Neuron (in vitro differentiated cells): Measurements from ENCODE around the gene ZNF19.

Source experiments
- H2AFZ ChIP-seq: one replicate; pipeline ENCODE4 v1.6.1; 2013; ENCODE audit warnings: low read depth, mild to moderate bottlenecking, inconsistent platforms, low read length, moderate library complexity
- H3K27me3 ChIP-seq: one replicate; pipeline ENCODE4 v1.6.1; 2013; ENCODE audit warnings: low read length; ENCODE audit not compliant: insufficient read depth
- H3K36me3 ChIP-seq: one replicate; pipeline ENCODE4 v1.6.1; 2013; ENCODE audit warnings: low read length; ENCODE audit not compliant: insufficient read depth
- H3K4me1 ChIP-seq: one replicate; pipeline ENCODE4 v1.6.1; 2013; ENCODE audit warnings: low read length; ENCODE audit not compliant: insufficient read depth
- H3K4me3 ChIP-seq: 2 replicates; pipeline ENCODE4 v1.5.1; 2013; ENCODE audit warnings: mild to moderate bottlenecking, low read length, moderate library complexity
- H3K9me3 ChIP-seq: one replicate; pipeline ENCODE4 v1.6.1; 2013; ENCODE audit warnings: low read length

ZNF19 gene

DNA sequence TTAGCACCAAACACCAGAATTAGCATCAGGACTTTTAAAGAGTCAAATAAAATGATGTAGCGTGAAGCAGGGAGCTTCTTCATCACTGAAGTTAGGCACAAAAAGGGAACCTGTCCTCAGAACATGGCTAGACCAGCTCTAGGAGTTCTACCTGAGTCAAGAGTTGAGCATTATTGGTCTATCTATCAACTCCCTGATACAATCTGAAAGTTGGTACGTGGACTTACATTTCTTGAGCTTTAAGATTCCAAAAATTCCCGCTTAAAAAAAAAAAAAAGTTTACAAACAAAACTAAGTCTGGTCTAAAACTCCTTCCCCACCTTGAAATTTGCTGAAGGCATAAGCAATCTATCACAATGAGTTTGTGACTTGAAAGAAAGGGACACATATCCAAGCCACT lies 59.5 kb downstream of the ZNF19 start:
- no peak overlapping the region for H3K4me3 ChIP-seq
- no peaks in the 10 kb centered on the region for H3K36me3 ChIP-seq
- H3K4me1 ChIP-seq, result peaks cover 3% of the 10 kb centered on the region
- H2AFZ ChIP-seq, result no peak overlapping the region
- no peaks in the 10 kb centered on the region for H3K9me3 ChIP-seq
- H3K27me3 ChIP-seq, result peaks cover 9% of the 10 kb centered on the region

DNA sequence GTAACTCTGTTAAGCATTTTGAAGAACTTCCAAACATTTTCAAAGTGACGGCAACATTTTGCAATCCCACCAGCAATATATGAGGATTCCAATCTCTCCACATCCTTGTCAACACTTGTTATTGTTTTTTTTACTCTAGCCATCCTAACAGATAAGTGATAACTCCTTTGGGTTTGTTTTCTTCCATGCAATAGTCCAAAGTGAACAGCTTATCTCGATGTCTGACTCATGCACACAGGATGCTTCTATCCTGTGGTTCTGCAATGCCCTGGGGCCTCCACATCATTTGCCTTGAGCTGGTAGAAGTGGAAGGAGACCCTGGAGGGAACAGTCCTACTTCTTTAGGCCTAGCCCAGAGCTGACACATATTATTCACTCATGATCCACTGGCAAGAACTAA lies 60.2 kb downstream of the ZNF19 start:
- peaks cover 3% of the 10 kb centered on the region for H3K4me1 ChIP-seq
- H3K9me3 ChIP-seq, result no peaks in the 10 kb centered on the region
- no peak overlapping the region for H3K4me3 ChIP-seq
- no peaks in the 10 kb centered on the region for H3K36me3 ChIP-seq
- H2AFZ ChIP-seq, result no peak overlapping the region
- peaks cover 16% of the 10 kb centered on the region for H3K27me3 ChIP-seq

DNA sequence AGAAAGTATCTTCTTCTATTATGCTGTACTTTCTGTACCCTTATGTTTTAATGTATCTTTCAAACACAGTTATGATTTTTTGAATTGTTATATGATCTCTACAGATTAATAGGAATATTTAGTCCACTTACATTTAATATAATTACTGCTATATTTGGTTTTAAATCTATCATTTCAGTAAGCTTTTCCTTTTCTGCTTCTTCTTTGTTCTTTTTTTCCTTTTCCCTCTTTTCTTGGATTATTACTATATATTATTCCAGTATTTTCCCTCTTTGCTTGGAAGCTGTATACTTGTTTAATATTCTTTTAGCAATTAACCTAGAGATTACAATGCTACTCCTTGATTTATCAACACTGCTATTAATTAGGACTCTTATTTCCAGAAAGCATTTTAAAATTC lies 60.7 kb downstream of the ZNF19 start:
- Histone ChIP-seq H3K9me3 (no peaks in the 10 kb centered on the region), H3K36me3 (no peaks in the 10 kb centered on the region), H3K4me1 (peaks cover 3% of the 10 kb centered on the region), H3K4me3 (no peak overlapping the region), H3K27me3 (peaks cover 16% of the 10 kb centered on the region), H2AFZ (no peak overlapping the region)

DNA sequence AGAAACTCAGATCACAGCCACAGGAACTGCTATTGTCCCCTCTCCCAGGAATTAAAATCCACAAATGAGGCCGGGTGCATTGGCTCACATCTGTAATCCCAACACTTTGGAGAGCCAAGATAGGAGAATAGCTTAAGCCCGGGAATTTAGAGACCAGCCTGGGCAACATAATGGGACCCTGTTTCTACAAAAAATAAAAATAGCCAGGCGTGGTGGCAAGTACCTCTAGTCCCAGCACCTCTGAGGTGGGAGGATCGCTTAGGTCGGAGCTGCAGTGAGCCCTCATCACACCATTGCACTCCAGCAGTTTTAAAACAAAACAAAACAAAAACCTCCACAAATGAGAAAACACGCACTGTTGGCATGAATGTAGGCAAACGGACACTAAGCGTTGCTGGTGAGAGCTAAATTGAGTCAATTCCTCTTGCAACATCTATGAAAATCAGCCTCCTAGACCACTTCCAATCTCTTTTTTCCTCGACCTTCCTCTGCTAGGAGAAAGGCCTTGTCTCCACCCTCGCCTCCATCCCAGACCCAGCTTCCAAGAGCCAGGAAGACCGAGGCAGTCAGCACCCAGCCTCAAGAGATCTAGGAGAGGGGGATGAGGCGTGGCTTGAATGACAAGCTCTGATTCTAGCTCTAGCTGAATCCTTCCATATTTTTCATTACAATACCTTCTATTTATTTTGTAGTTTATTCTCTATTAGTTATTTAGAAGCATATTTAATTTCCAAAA lies 62.1 kb downstream of the ZNF19 start:
- Histone ChIP-seq H3K4me3 (no peak overlapping the region), H3K36me3 (no peaks in the 10 kb centered on the region), H2AFZ (no peak overlapping the region), H3K4me1 (peaks cover 3% of the 10 kb centered on the region), H3K27me3 (peaks cover 16% of the 10 kb centered on the region), H3K9me3 (no peaks in the 10 kb centered on the region)

DNA sequence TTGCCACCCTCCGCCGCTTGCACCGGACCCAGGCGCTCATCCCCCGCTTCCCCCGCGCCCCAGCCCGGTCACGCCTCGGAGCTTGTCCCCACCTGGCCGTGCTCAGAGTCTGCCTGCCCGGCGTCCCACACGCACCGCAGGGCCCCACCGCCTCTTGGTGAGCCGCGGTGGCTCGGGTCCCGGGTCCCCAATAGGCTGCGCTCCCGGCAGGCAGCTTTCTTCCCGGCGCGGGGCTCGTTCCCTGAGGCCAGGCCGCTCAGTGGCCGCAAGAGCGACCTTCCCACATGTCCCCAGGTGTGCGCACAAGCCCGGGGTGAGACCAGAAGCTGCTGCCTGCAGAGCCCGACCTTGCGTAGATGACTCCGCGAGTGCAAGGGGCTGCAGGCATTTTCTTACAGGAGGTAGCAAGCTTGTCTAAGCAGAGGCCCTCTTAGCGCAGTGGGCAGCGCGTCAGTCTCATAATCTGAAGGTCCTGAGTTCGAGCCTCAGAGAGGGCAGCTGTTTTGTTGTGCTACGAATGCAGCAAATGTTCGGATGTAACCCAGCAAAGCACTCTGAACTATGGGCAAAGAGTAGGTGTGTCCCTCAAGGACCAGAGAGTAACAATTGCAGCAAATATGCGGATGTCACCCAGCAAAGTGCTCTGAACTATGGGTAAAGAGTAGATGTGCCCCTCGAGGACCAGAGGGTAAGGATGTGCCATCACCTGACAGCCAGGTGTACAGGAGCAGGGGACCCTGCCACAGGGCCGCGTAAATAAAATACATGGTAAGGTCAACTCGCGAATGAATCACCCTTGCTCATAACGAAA lies 62.9 kb downstream of the ZNF19 start:
- Histone ChIP-seq H3K4me3 (peak overlapping the region; percentile 63), H2AFZ (peak overlapping the region; percentile 88), H3K27me3 (peaks cover 16% of the 10 kb centered on the region), H3K36me3 (no peaks in the 10 kb centered on the region), H3K9me3 (no peaks in the 10 kb centered on the region), H3K4me1 (peaks cover 3% of the 10 kb centered on the region)

DNA sequence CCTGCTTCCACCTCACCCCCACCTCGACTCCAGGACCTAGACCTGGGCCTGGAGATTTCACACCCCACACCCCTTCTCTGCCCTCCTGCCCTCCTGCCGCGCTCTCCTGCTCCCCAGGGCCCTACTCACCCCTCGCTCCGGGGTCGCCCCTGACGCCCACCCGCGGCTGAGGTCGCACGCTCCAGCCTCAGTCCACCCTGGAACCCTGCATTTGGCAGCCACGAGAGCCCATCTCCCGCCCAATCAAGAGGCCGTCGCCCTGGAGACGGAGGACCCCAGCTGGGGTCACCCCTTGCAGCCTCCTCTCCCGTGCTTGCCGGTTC lies 63.4 kb downstream of the ZNF19 start:
- Histone ChIP-seq H3K27me3 (peaks cover 16% of the 10 kb centered on the region), H3K4me3 (peak overlapping the region; percentile 63), H3K36me3 (no peaks in the 10 kb centered on the region), H3K4me1 (peaks cover 3% of the 10 kb centered on the region), H2AFZ (peak overlapping the region; percentile 88), H3K9me3 (no peaks in the 10 kb centered on the region)

DNA sequence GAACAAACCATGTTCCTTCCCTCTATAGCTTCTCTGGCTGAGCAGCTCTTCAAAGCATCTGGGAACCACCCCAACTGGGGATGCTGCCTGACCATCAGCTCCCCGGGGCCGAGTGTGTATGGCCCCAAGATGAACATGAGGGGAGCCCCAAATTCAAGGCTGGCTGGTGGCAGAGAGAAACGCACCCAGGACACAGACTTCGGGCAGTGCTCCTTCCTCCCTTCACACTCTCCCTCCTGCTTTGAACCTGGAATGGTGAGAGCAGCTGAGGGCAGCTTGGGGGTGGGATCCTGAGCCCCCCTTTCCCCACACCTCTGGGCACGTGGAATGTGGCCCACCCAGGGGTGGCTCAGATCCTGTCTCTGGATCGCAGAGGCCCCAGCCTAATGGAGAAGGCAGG lies 64.5 kb downstream of the ZNF19 start:
- H3K9me3 ChIP-seq, result no peaks in the 10 kb centered on the region
- H3K4me3 ChIP-seq, result no peak overlapping the region
- peaks cover 14% of the 10 kb centered on the region for H3K27me3 ChIP-seq
- H3K36me3 ChIP-seq, result no peaks in the 10 kb centered on the region
- H3K4me1 ChIP-seq, result peaks cover 3% of the 10 kb centered on the region
- no peak overlapping the region for H2AFZ ChIP-seq

DNA sequence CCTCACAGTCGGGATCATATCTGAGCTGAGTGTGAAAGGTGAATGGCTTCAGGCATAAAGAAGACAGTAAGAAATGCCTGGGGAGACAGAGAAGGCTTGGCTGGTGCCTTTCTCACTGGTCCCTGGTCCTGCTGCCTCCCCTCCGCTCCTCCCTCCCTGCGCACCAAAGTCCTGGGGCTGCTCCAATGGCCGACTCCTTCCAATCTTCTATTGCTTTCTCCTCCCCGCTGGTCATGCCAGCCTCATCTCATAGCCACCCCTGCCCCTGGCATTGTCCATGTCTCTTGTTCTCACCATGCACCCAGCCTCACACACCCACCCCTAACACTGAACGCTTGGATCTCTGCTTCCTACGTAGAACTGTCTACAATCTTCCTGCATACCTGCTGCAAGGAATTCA lies 65.3 kb downstream of the ZNF19 start:
- Histone ChIP-seq H3K9me3 (no peaks in the 10 kb centered on the region), H3K36me3 (no peaks in the 10 kb centered on the region), H3K27me3 (peaks cover 16% of the 10 kb centered on the region), H3K4me3 (no peak overlapping the region), H3K4me1 (peaks cover 3% of the 10 kb centered on the region), H2AFZ (no peak overlapping the region)
